Muscle layer of colon (tissue), 2 donors: Measurements from ENCODE around the gene TGFB2.

Source experiments
- H3K27ac ChIP-seq: one replicate; pipeline ENCODE4 v1.7.0; 2013; ENCODE audit warnings: low read depth, mild to moderate bottlenecking, low read length, moderate library complexity
- H3K27me3 ChIP-seq, 2 donors: one replicate each; pipeline ENCODE4 v1.7.0; 2013; ENCODE audit warnings: low read length in 2 of 2, mild to moderate bottlenecking in 2 of 2; ENCODE audit not compliant: insufficient read depth in 2 of 2, control insufficient read depth in 1 of 2
- H3K36me3 ChIP-seq: one replicate; pipeline ENCODE4 v1.7.0; 2013; ENCODE audit warnings: mild to moderate bottlenecking, low read length; ENCODE audit not compliant: insufficient read depth
- H3K4me1 ChIP-seq: one replicate; pipeline ENCODE4 v1.7.0; 2013; ENCODE audit warnings: mild to moderate bottlenecking, low read length; ENCODE audit not compliant: insufficient read depth
- H3K4me3 ChIP-seq, 2 donors: one replicate each; pipeline ENCODE4 v1.7.0; 2013; ENCODE audit warnings: low read length in 2 of 2, low read depth in 1 of 2, mild to moderate bottlenecking in 1 of 2, moderate library complexity in 1 of 2
- H3K9ac ChIP-seq: one replicate; pipeline ENCODE4 v1.7.0; 2013; ENCODE audit warnings: low read length
- H3K9me3 ChIP-seq: one replicate; pipeline ENCODE4 v1.7.0; 2013; ENCODE audit warnings: mild to moderate bottlenecking, low read length
- donor health status: abdominal sarcoma.
- donor health status: Adenocarcinoma of cecum.

TGFB2 gene

DNA sequence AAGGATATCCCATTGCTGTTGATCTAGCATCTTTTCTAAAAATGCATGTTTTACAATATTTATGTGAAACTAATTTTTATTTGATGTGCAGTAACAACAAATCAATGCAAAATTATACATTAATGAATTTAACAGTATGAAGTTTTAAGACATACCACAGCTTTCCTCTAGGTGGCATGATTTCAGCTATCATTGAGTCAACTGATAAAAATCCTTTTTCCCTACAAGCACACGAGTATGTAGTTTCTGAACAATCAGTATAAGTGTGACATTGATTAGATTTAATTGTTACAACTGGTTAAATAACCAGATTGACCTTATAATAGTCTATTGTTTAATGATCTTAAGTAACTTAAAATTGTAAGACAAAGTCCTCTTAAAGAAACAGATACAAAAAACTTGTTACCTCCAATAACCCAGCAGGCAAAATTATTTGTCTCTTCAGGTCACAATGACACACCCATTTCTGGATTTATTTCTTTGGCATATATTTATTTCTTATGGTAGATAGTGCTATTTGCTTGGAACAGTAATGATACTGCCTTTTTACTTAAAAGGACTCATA lies 5.8 kb upstream of the TGFB2 start:
- no peaks in the 10 kb centered on the region for H3K27me3 ChIP-seq
- no peak overlapping the region for H3K9ac ChIP-seq
- H3K4me1 ChIP-seq, result no peaks in the 10 kb centered on the region
- H3K36me3 ChIP-seq, result no peaks in the 10 kb centered on the region
- no peak overlapping the region for H3K4me3 ChIP-seq
- no peak overlapping the region for H3K27ac ChIP-seq
- H3K9me3 ChIP-seq, result no peaks in the 10 kb centered on the region

- Histone ChIP-seq H3K27ac (no peak overlapping the region), H3K9me3 (no peaks in the 10 kb centered on the region), H3K36me3 (no peaks in the 10 kb centered on the region), H3K27me3 (no peaks in the 10 kb centered on the region), H3K9ac (no peak overlapping the region), H3K4me1 (no peaks in the 10 kb centered on the region), H3K4me3 (no peak overlapping the region)
Measured at GRCh38 chr1:218341325-218341724, 3.8 kb upstream of the TGFB2 start.

GRCh38 chr1:218342091-218342490 lies 3.0 kb upstream of the TGFB2 start:
- H3K27me3 ChIP-seq, result no peaks in the 10 kb centered on the region
- no peaks in the 10 kb centered on the region for H3K9me3 ChIP-seq
- H3K4me3 ChIP-seq, result no peak overlapping the region
- H3K9ac ChIP-seq, result no peak overlapping the region
- no peak overlapping the region for H3K27ac ChIP-seq
- H3K4me1 ChIP-seq, result no peaks in the 10 kb centered on the region
- no peaks in the 10 kb centered on the region for H3K36me3 ChIP-seq

GRCh38 chr1:218345673-218346390 lies 696 bp downstream of the TGFB2 start:
- peaks cover 18% of the 10 kb centered on the region for H3K4me1 ChIP-seq
- H3K27me3 ChIP-seq, result no peaks in the 10 kb centered on the region
- H3K9me3 ChIP-seq, result no peaks in the 10 kb centered on the region
- H3K9ac ChIP-seq, result peak overlapping the region; percentile 87
- H3K4me3 ChIP-seq, result peak overlapping the region; percentile 60 to 82
- H3K36me3 ChIP-seq, result no peaks in the 10 kb centered on the region
- peak overlapping the region; percentile 79 for H3K27ac ChIP-seq

DNA sequence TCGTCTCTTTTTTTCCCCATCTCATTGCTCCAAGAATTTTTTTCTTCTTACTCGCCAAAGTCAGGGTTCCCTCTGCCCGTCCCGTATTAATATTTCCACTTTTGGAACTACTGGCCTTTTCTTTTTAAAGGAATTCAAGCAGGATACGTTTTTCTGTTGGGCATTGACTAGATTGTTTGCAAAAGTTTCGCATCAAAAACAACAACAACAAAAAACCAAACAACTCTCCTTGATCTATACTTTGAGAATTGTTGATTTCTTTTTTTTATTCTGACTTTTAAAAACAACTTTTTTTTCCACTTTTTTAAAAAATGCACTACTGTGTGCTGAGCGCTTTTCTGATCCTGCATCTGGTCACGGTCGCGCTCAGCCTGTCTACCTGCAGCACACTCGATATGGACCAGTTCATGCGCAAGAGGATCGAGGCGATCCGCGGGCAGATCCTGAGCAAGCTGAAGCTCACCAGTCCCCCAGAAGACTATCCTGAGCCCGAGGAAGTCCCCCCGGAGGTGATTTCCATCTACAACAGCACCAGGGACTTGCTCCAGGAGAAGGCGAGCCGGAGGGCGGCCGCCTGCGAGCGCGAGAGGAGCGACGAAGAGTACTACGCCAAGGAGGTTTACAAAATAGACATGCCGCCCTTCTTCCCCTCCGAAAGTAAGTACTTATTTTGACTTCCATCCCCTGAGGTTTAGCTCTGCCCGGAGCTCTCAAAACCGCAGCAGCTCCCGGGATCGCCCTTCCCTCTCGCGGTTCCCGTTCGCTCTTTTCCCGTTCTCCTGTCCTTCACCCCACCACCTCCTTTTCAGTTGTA lies 1.5 kb downstream of the TGFB2 start:
- Histone ChIP-seq H3K4me1 (peaks cover 22% of the 10 kb centered on the region), H3K36me3 (no peaks in the 10 kb centered on the region), H3K27me3 (no peaks in the 10 kb centered on the region), H3K9ac (peak overlapping the region; percentile 87), H3K27ac (peak overlapping the region; percentile 79), H3K9me3 (no peaks in the 10 kb centered on the region), H3K4me3 (peak overlapping the region; percentile 60 to 82)

- Histone ChIP-seq H3K9ac (peak overlapping the region; percentile 87), H3K27ac (peak overlapping the region; percentile 79), H3K4me1 (peaks cover 22% of the 10 kb centered on the region), H3K27me3 (no peaks in the 10 kb centered on the region), H3K36me3 (no peaks in the 10 kb centered on the region), H3K9me3 (no peaks in the 10 kb centered on the region), H3K4me3 (peak overlapping the region; percentile 60 to 82)
Measured at GRCh38 chr1:218347336-218347722, 2.2 kb downstream of the TGFB2 start.

GRCh38 chr1:218347723-218348627 lies 2.8 kb downstream of the TGFB2 start:
- peak overlapping the region; percentile 60 to 82 for H3K4me3 ChIP-seq
- peak overlapping the region; percentile 79 for H3K27ac ChIP-seq
- peak overlapping the region; percentile 87 for H3K9ac ChIP-seq
- peaks cover 22% of the 10 kb centered on the region for H3K4me1 ChIP-seq
- no peaks in the 10 kb centered on the region for H3K27me3 ChIP-seq
- no peaks in the 10 kb centered on the region for H3K36me3 ChIP-seq
- H3K9me3 ChIP-seq, result no peaks in the 10 kb centered on the region

DNA sequence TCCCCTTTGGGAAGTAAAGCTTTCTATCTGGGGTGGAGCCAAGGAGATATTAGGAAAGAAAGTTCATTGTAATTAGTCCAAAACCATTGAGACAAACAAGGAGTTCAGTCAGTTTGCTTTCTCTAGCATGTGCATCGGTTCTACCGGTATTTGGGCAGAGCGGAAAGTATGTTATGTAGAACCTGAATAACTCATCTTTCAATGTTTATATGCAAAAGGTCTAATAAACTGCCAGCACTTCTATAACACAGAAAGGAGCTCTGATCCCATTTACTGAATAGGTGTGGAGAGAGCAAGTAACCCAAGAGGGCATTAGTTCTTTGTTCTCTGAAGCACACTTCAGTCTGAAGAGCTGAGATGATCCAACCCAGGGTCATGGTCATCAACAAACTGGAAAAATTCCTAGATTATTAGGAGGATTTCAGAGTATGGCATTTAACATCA lies 3.5 kb downstream of the TGFB2 start:
- H3K4me3 ChIP-seq, result peak overlapping the region; percentile 60 to 82
- peak overlapping the region; percentile 79 for H3K27ac ChIP-seq
- no peaks in the 10 kb centered on the region for H3K27me3 ChIP-seq
- peak overlapping the region; percentile 4 for H3K9ac ChIP-seq
- H3K9me3 ChIP-seq, result no peaks in the 10 kb centered on the region
- H3K36me3 ChIP-seq, result no peaks in the 10 kb centered on the region
- H3K4me1 ChIP-seq, result peaks cover 22% of the 10 kb centered on the region

DNA sequence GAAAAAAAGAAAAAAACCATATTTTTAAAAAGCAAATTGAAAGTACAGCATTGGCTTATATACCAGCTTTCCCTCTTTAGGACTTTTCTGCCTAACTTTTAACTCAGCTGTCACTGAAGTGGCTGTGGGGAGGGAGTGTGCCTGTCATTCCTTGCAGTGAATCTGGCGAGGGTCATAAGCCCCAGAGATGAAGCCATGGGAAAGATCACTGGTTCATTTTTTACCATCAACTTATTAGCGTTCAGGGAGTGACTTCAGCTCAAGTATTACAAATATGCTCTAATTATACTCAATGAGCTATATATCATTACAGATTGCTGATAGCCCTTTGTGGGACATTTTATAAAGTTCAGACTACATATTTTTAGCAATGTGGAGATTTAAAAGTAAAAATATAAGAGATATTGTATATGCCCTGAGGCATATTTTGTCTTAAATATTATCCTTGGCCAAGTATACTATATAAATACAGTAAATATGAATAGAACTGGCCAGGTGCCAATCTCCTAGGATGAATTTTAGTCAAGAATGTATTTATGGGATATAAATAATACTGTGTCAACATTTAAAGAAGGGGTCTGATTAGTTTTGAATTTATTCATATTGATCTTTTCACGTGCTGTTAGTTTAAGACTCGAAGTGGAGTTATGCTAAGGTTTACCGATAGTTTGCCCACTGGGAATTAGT lies 4.4 kb downstream of the TGFB2 start:
- peaks cover 22% of the 10 kb centered on the region for H3K4me1 ChIP-seq
- no peak overlapping the region for H3K4me3 ChIP-seq
- peak overlapping the region; percentile 79 for H3K27ac ChIP-seq
- H3K9ac ChIP-seq, result no peak overlapping the region
- no peaks in the 10 kb centered on the region for H3K27me3 ChIP-seq
- no peaks in the 10 kb centered on the region for H3K36me3 ChIP-seq
- H3K9me3 ChIP-seq, result no peaks in the 10 kb centered on the region

DNA sequence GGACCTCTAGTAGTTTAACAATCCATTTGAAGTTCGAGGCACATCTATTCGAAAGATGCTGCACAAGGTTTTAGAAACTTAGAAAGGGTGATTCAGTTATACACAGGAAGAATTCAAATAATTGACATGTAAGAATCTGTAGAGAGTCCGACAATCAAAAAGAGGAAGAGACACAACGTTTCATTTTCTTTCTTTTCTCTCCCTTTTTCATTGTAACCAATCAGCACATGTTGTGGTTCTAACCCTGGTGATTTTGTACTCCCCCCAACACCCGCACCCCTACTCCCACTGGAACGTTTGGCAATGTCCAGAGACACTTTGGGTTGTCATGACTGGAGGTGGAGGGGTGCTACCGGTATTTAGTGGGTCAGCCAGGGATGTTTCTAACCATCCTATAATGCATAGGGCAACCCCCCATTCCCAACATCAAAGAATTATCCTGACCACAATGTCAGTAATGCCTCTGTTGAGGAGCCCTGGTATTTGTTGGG lies 4.9 kb downstream of the TGFB2 start:
- Histone ChIP-seq H3K27me3 (no peaks in the 10 kb centered on the region), H3K9me3 (no peaks in the 10 kb centered on the region), H3K9ac (no peak overlapping the region), H3K27ac (no peak overlapping the region), H3K4me3 (no peak overlapping the region), H3K4me1 (peaks cover 22% of the 10 kb centered on the region), H3K36me3 (no peaks in the 10 kb centered on the region)
